ENCODE data around the gene OR51Q1.

The OR51Q1 gene

GRCh38 chr11:5421811-5422210 lies at the start of gene OR51Q1:
Gene OR51Q1, plus strand, starts transcription at chr11:5422111. Its CDS starts 90 bp downstream, at chr11:5422201.
- no peak for DNase-seq (ENCODE audit: low spot score)

GRCh38 chr11:5380740-5381342 lies 41.1 kb upstream of the OR51Q1 start:
- peak; percentile 74 for DNase-seq (ENCODE audit: low spot score)

- no peak for DNase-seq (ENCODE audit: low spot score)
Observed at GRCh38 chr11:5383576-5383975, 38.3 kb upstream of the OR51Q1 start, which contains the start of gene OR51M1. Gene OR51M1, plus strand, starts transcription at chr11:5383812. Its CDS starts 5,587 bp downstream, at chr11:5389399.

GRCh38 chr11:5384335-5384734 lies 37.6 kb upstream of the OR51Q1 start:
- no peak for DNase-seq (ENCODE audit: low spot score)

GRCh38 chr11:5390210-5390609 lies 31.7 kb upstream of the OR51Q1 start:
- DNase-seq (ENCODE audit: low spot score) = no peak

- DNase-seq (ENCODE audit: low spot score) = no peak
Observed at GRCh38 chr11:5394091-5394490, 27.8 kb upstream of the OR51Q1 start.

GRCh38 chr11:5398936-5399335 lies 23.0 kb upstream of the OR51Q1 start:
- DNase-seq (ENCODE audit: low spot score) = no peak

GRCh38 chr11:5405173-5405572 lies 16.7 kb upstream of the OR51Q1 start:
- DNase-seq (ENCODE audit: low spot score) = no peak

- DNase-seq (ENCODE audit: low spot score) = peak; percentile 7
Observed at GRCh38 chr11:5420993-5421392, 918 bp upstream of the OR51Q1 start.

GRCh38 chr11:5423131-5423530 lies 1.2 kb downstream of the OR51Q1 start:
- no peak for DNase-seq (ENCODE audit: low spot score)

- no peak for DNase-seq (ENCODE audit: low spot score)
Observed at GRCh38 chr11:5441414-5441813, 19.5 kb downstream of the OR51Q1 start, which contains the start of gene OR51I1. Gene OR51I1, minus strand, starts transcription at chr11:5441514. Its CDS starts 0 bp downstream, at chr11:5441514.

GRCh38 chr11:5443835-5444393 lies 22.0 kb downstream of the OR51Q1 start:
- DNase-seq (ENCODE audit: low spot score) = no peak

GRCh38 chr11:5449023-5449422 lies 27.1 kb downstream of the OR51Q1 start, which contains the start of gene OR51I2:
Gene OR51I2, plus strand, starts transcription at chr11:5449323. Its CDS starts 4,166 bp downstream, at chr11:5453489.
- no peak for DNase-seq (ENCODE audit: low spot score)

- no peak for DNase-seq (ENCODE audit: low spot score)
Observed at GRCh38 chr11:5449432-5449831, 27.5 kb downstream of the OR51Q1 start.

- DNase-seq (ENCODE audit: low spot score) = no peak
Observed at GRCh38 chr11:5460983-5461621, 39.2 kb downstream of the OR51Q1 start.

- DNase-seq (ENCODE audit: low spot score) = no peak
Observed at GRCh38 chr11:5467527-5467926, 45.6 kb downstream of the OR51Q1 start.
